HG02840 (cell line): ENCODE results near the gene POLR1F.

Experiments
- ATAC-seq: cut with Tn5 transposase; IDR thresholded peaks from one replicate; pipeline ENCODE4 v1.9.1; 2021; ENCODE audit warnings: mild to moderate bottlenecking, moderate library complexity, moderate number of reproducible peaks; ENCODE audit not compliant: unreplicated experiment, low FRiP score

POLR1F gene

DNA sequence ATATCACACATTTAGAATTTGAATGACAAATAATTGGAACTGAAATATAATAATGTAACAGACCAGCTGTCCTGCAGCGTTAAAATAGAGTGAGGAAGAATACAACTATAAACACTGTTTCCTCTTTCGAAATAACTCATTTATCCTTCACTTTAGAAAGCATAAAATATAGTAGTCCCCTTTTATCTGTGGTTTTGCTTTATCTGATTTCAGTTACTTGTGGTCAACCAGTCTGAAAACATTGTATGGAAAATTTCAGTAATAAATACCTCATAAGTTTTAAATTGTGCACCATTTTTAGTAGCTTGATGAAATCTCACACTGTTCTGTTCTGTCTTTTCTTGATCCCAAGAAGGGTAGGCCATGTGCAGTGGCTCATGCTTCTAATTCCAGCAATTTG lies 31.7 kb downstream of the POLR1F start:
- peak; percentile 90 for ATAC-seq

DNA sequence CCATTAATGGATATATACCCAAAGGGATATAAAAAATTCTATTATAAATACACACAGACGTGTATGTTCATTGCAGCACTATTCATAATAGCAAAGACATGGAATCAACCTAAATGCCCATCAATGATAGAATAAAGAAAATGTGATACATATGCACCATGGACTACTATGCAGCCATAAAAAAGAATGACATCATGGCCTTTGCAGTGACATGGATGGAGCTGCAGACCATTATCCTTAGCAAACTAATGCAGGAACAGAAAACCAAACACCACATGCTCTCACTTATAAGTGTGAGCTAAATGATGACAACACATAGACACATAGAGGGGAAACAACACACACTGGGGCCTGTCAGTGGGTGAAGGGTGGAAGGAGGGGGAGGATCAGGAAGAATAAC lies 33.0 kb downstream of the POLR1F start:
- no peak for ATAC-seq

DNA sequence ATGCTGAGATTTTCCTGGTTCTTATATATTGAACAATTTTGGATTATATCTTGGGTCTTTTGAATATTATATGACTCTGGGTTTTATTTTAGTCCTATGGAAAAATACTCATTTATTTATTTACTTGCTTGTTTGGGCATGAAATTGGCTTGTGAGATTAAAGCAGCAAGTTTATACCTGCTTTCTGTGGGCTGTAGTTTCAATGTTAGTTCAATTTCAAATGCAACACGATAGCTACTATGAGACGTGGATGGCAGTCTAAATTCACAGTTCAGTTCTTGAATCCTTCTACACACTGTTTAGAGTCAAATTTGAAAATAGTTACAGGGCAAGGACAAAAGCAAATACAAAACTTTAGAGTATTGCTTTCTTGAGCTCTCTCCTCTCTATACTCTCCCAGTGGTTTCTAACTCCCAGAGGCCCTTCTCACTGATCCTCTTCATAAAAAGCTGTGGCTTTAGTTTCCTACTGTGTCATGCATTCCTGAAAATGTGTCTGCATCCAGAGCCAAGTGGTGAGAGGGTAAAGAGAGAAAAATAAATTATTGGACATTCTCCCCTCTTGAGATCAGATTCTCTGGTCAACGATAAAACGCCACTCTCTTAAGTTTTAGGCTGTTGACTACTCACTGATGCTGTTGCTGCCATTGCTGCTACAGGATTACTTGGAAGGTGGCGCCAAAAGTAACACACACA lies 34.4 kb downstream of the POLR1F start:
- no peak for ATAC-seq

- no peak for ATAC-seq
These were observed 38.0 kb downstream of the POLR1F start for GRCh38 chr7:19670806-19671205.

- no peak for ATAC-seq
These were observed 43.3 kb downstream of the POLR1F start for GRCh38 chr7:19665399-19666008.

DNA sequence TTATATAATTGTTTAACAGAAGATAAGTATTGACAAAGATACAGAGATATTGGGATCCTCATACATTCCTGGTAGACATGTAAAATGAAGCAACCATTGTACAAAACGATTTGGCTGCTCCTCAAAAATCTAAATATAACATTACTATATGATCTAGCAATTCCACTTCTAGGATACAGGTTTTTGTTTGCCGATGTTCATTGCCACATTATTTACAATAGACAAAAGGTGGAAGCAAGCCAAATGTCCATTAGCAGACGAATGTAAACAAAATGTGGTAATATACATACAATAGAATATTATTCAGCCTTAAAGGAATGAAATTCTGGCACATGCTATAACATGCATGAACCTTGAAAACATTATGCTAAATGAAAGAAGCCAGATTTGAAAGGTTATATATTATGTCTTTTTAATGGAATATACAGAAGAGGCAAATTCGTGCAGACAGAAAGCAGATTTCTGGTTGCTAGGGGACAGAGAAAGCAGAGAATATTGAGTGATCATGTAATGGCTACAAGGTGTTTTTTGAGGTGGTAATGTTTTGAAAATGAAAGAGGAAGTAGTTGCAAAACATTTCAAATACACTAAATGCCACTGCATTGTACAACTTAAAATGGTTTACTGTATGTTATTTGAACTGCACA lies 44.9 kb downstream of the POLR1F start:
- ATAC-seq = peak; percentile 96

DNA sequence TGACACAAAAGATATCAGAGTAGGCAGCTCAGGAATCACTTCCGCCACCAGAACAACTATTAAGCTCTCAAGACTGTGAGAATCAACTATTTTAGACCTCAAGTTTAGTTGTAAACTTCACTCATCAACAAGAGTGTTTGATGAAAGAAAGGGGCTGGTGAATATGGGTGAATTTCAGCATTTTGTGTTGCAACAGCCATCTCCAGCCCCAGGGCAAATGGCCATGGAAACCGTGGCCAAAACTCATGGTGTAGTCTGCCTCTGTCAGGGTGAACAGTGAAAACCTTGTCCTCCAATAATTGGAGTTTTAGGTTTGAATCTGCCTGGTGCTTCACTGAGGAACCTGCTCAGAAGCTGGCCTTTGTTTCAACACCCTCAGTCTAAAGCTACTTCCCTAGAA lies 60.0 kb downstream of the POLR1F start:
- ATAC-seq = no peak
